ENCODE results near the gene CA11.

Gene CA11

GRCh38 chr19:48615231-48616040 is 30.6 kb downstream of the CA11 start:
- no peak for DNase-seq (ENCODE audit: low read depth)
- TF ChIP-seq CTCF (IDR thresholded peaks at IDR 0.05; ENCODE audit: low read depth, low read length, missing control alignments), result no peak
- in situ Hi-C loops (cut with HindIII; ENCODE audit: low sequenced_read_pairs), result no loop called here
- no peak overlapping the region for H3K4me3 ChIP-seq (ENCODE audit: low read depth, low read length)

GRCh38 chr19:48614436-48615230 is 31.4 kb downstream of the CA11 start, which contains the start of gene FAM83E:
TSS of gene FAM83E (minus strand) at chr19:48615076. CDS start at chr19:48613372, 1,704 bp downstream.
- no peak within 1 kb of the TSS for H3K4me3 ChIP-seq (ENCODE audit: low read depth, low read length)
- no peak for DNase-seq (ENCODE audit: low read depth)
- in situ Hi-C loops (cut with HindIII; ENCODE audit: low sequenced_read_pairs), result no loop called here
- no peak for TF ChIP-seq CTCF (IDR thresholded peaks at IDR 0.05; ENCODE audit: low read depth, low read length, missing control alignments)

GRCh38 chr19:48613852-48614435 is 32.0 kb downstream of the CA11 start:
- in situ Hi-C loops (cut with HindIII; ENCODE audit: low sequenced_read_pairs), result no loop called here
- DNase-seq (ENCODE audit: low read depth), result no peak
- H3K4me3 ChIP-seq (ENCODE audit: low read depth, low read length), result no peak overlapping the region
- no peak for TF ChIP-seq CTCF (IDR thresholded peaks at IDR 0.05; ENCODE audit: low read depth, low read length, missing control alignments)

GRCh38 chr19:48613024-48613851 is 32.7 kb downstream of the CA11 start:
- DNase-seq (ENCODE audit: low read depth), result no peak
- TF ChIP-seq CTCF (IDR thresholded peaks at IDR 0.05; ENCODE audit: low read depth, low read length, missing control alignments), result no peak
- in situ Hi-C loops (cut with HindIII; ENCODE audit: low sequenced_read_pairs), result no loop called here
- no peak overlapping the region for H3K4me3 ChIP-seq (ENCODE audit: low read depth, low read length)

GRCh38 chr19:48611872-48612271 is 34.1 kb downstream of the CA11 start:
- no peak for DNase-seq (ENCODE audit: low read depth)
- no peak for TF ChIP-seq CTCF (IDR thresholded peaks at IDR 0.05; ENCODE audit: low read depth, low read length, missing control alignments)
- in situ Hi-C loops (cut with HindIII; ENCODE audit: low sequenced_read_pairs), result no loop called here
- no peak overlapping the region for H3K4me3 ChIP-seq (ENCODE audit: low read depth, low read length)
